GM18858 (cell line): ENCODE measurements around the gene SLC28A1.

Source experiments
- ATAC-seq: cut with Tn5 transposase; IDR thresholded peaks from one replicate; pipeline ENCODE4 v1.9.1; 2021; ENCODE audit not compliant: unreplicated experiment

The SLC28A1 gene

DNA sequence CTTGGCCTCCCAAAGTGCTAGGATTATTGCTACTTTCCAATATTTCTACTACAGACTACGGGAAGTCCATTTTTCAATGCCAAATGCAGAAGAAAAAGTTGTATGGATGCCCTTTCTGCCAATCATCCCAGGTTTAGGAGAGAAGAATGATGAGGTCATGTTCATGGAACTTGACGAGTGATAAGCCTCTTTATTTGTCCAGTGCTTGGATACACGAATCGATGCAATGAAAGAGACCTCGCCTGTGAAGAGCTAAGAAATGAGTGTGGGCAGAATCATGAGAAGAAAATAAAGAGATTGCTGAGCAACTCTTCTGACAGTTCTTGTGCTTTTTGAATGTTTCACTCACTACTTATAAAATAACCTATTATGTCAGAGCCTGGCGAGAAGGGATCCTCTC is 996 bp upstream of the SLC28A1 start:
- no peak for ATAC-seq

- no peak for ATAC-seq
These were observed 1.3 kb downstream of the SLC28A1 start for GRCh38 chr15:84885801-84886200.

DNA sequence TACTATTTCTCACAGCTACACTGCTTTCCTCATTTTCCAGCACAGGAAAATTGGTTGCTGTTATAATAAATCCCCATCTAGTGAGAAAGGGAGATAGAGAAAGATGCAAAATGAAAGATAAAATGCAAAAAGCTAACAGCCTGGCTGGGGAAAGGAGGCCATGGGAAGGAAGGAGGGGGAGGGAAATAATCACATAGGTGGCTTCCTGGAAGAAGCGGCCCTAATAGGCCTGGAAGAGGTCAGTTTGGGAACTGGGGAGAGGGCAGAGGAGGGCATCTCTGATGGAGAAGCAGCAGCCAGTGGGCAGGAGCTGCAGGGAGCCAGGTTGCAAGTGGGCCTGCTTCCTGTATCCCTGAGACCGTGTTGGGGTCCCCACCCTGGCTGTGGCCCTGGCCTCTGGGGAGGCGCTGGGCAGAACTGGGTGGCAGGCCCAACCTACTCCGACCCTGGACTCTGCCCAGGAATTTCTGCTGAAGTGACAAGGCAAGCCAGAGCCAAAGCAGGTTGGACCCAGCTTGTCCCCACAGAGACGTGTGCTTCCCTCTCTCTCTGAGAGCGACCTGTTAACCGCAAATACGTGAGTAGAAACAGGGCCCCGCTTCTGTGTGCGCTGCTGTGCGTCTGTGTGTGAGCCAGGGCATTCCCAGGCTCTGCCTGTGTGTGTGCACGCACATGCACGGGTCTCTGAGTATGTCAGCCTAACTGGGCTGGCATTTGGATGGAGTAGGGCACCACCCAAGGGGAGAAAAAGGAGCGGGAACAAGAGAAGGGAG is 1.9 kb downstream of the SLC28A1 start:
- ATAC-seq = no peak

DNA sequence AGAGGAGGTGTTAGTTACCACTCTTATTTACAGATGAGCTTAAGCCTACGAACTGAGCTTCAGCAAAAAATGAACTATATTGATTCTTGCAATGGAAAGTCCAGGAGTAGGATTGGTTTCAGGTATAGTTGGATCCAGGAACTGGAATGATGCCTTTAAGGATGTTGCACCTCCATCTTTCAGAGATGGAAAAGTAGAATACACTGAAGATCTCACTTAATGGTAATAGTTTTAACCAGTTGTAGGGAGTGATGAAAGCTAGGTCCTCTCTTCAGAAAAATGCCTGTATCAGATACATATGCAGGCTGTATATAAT is 2.5 kb downstream of the SLC28A1 start:
- ATAC-seq = no peak

GRCh38 chr15:84887938-84888337 is 3.5 kb downstream of the SLC28A1 start:
- ATAC-seq = no peak

DNA sequence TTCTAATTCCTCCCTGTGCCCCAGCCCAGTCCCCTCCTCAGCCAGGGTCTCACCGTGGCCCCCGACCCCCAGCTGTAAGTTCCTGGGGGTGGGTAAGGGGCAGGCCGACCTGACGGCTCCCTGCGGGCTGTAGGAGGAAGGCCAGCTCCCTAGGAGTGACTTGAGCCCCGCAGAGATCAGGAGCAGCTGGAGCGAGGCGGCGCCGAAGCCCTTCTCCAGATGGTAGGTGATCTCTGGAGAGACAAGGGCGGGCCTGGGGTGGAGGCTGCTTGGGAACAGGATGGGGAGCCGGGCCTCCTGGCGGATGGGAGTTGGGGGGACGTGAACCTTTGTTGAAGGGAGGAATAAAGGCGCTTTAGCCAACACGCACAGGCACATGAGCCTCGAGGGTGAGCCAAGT is 4.2 kb downstream of the SLC28A1 start:
- ATAC-seq = no peak

- no peak for ATAC-seq
These were observed 5.0 kb downstream of the SLC28A1 start for GRCh38 chr15:84889313-84889990.

DNA sequence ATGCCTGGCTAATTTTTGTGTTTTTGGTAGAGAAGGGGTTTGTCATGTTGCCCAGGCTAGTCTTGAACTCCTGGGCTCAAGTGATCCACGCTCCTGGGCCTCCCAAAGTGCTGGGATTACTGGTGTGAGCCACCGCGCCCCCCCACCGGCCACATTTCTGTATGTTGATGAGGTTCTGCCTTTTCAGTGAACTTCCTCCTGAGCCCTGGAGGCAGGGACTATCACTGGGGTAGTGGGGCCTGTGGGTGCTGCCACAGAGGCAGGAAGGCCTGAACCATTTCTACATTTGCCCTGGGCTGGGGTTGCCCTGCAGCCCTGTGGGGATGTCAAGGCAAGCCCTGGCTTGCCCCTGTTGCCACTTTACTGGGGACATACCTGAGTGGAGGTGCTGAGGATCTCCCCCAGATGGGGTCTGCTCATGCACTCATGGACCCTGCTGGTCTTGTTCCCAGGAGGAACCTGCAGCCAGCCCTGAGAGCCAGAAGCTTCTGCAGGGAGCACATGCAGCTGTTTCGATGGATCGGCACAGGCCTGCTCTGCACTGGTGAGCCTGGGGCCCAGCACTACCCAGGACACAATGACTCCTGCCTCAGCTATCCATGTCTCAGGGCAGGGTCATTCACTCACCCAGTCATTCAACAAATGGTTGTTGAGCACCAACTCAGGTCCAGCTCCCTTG is 5.7 kb downstream of the SLC28A1 start:
- ATAC-seq = no peak

- no peak for ATAC-seq
These were observed 6.3 kb downstream of the SLC28A1 start for GRCh38 chr15:84890670-84891162.

DNA sequence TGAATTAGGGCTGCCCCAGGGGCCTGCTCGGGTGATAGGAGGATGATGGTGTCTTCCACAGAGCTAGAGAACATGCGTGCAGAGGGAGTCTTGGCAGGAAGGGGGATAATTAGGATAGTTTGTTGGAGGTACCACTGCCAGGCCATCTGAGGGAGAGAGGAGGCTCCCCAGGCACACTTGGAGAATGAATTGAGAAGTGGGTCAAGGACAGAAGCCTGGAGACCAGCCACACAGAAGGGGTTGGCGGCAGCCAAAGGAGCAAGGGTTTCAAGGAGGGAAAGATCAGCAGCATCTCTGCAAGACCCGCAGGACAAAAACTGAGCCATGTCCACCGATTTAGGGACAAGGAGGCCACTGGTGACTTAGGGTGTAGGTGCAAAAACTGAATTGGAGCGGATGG is 6.9 kb downstream of the SLC28A1 start:
- no peak for ATAC-seq

DNA sequence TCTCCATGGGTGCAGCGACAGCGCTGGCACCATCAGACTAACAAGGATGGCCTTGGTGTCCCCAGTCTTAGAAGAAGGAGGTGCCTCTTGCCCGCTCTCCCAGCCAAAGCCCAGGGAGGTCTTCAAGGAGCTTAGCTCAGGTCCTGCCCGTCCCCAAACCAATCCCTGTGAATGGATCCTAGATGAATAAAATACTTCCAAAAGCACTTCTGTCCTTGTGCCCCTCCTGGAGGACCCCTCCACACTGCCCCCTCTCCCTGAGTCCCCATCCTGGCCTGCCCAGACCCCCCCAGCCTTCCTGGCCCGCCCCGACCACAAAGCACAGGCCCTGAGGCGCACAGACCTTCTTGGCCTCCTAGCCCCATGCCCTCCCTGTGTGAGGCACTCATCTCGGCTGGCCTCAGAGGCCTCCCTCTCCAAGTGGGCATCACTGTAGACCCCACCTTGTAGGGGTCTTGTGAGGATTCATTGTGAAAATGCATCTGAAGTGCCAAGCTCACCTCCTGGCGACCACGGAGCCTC is 8.4 kb downstream of the SLC28A1 start:
- no peak for ATAC-seq

- ATAC-seq = no peak
These were observed 9.1 kb downstream of the SLC28A1 start for GRCh38 chr15:84893607-84894006.

- ATAC-seq = no peak
These were observed 10.4 kb downstream of the SLC28A1 start for GRCh38 chr15:84894736-84895425.

DNA sequence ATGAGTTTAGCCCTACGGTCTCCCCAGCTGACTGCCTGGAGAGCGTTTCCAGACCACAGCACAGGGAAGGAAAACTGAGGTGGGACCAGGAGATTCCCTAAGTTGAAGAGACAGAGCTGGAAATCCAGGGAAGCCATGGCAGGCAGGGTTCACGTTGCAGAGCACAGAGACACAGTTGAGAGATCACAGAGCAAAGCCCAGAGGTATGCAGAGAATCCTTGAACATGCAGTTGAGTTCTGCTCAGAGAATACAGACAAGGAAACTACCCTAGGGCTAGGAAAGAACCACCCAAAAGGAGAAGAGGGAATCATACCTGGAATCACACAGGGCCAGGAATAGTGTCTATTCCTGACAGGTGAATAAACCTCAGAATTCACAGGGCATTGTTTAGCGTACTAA is 14.3 kb downstream of the SLC28A1 start:
- no peak for ATAC-seq

GRCh38 chr15:84899750-84900149 is 15.3 kb downstream of the SLC28A1 start:
- ATAC-seq = no peak

- ATAC-seq = no peak
These were observed 17.1 kb downstream of the SLC28A1 start for GRCh38 chr15:84901540-84901939.

DNA sequence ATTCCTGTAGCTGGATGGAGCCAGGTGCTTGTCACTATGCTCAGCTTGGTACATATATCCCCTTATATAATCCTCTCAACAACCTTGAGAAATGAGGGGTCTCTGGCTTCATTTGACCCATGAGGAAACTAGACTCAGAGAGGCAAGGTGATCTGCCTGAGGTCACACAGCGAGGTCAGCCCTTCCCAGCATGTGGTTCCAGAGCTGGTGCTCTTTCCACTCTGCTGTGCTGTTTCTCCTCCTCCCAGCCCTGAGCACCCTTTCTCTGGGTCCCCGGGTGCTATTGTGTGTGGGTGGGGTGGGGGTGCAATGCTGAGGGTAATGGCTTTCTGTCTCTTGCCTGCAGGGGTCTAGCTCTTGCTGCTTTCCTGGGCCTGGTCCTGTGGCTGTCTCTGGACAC is 19.3 kb downstream of the SLC28A1 start:
- no peak for ATAC-seq

GRCh38 chr15:84904419-84904818 is 20.0 kb downstream of the SLC28A1 start:
- no peak for ATAC-seq

DNA sequence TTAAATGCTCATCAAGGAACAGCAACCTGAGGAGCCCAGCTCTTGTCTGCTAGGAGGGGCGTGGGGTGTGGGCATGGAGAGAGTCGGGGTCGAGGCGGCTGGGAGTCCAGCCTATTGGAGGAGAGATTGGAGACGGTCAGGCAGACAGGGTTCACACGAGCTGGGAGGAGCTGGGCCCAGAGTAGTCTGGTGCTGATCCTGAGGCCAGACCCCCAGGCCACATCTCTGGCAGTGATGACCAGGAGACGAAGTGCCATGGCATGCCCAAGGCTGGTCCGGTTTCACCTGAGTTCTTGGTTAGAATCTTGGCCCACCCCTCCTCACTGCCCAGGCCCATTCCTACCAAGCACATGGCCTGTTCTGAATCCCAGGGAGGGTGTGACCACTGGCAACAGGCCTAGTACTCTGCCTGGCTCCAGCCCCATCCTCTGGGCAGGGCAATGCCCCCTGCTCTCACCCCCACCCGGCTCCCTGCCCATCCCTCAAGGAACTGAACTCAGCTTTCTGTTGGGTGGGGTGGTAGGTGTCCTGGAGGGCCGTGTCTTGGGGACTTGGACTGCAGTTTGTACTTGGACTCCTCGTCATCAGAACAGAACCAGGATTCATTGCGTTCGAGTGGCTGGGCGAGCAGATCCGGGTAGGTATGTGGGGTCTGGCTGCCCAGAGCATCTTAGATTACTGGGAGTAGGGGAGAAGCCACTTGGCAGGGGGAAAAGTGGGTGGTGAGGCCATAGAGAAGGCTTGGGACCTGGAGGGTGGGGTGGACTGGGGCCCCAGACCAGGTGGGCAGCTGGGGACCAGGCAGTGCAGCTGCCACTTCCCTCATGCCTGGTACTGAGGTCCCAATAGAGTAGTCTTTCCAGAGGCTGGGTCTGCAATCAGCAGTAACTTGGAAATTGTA is 20.8 kb downstream of the SLC28A1 start:
- ATAC-seq = no peak

GRCh38 chr15:84907731-84908130 is 23.3 kb downstream of the SLC28A1 start:
- ATAC-seq = no peak
